HG03139 (cell line): ENCODE results near the gene PHIP.
A peak's percentile ranks its signal among the peaks of the same experiment; 100 is the strongest.
"Not testable (repeated sequence)": the region's sequence is repeated elsewhere in the genome, so short reads cannot be mapped to it uniquely, and the experiment has no call there.

Experiments used
- ATAC-seq: cut with Tn5 transposase; IDR thresholded peaks from one replicate; pipeline ENCODE4 v1.9.1; 2021; ENCODE audit not compliant: unreplicated experiment

The PHIP gene

DNA sequence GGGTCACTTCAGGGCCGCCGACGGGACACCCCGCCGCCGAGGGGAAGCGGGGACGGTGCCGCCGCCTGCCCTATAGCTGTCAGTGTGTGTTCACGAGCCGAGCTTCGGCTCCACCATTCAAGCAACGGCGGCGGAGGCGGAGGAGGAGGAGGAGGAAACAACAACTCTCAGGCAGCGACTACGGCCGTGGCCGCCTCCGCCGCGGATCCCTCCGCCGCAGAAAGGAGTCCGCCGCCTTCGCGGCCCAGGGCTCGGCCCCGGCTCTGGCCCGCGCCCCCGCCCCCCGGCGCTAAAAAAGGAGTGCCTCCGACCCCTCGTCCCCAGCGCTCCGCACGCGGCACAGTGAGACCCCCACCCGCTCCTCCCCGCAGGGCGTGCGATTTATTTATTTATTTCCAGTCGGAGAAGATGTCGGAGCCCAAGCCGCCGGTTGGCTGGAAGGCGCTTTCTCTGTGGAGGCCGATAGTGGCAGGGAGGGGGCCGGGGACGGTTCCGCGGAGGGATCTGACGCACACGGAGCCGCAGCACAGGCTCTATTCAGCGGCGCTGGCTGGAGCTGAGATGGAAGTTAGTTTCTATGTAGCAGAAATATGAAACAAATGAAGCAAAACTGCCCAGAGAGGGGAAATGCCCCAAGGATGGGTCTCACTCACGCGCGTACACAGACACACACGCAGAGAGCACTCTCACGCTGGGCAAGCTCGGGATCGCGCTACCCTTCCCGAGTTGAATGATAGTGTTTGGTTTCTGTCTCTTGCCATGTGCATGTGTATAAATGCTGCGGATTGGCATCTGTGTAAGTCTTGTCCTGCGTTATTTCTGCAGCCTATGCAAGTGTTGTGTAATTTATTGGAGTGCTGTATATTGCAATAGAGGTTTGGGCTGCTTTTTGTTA, at the start of gene PHIP:
PHIP (minus strand) TSS at position 180 of the 895 bp plus-strand sequence. CDS start 186 bp downstream, outside the sequence.
- ATAC-seq = peak; percentile 62

DNA sequence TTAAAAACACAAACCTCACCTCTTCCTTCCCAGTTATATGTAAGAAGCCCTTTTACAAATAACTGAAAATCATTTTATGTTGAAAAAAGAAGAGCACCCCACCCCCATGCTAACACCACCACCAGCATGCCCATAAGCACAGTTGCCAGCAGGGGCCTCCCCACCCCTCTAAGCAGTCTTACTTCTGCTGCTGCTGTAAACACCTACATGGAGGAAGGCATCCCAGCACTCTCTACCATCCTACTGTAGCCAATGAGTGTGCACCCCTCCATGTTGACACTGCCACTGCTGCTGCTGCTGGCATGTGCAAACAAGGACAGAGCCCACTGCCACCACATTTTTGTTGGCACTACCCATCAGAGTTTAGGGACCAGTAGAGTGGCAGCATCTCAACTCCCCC, 49.6 kb upstream of the PHIP start:
- no peak for ATAC-seq

DNA sequence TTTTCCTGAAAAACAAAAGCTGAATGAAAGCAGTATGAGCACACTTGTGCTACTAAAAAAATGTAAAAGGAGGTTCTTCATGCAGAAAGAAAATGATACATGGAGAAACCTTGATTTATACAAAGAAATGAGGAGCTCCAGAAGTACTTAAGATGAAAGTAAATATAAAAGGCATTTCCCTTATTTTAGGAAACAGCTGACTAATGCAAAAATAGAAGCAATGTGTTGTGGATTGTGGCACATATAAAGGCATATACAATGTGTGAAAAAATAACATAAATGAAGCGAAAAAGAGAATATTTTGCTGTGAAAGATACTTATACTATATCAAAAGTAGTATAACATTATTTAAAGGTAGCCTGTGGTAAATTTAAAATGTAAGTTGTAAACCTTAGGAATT, 41.2 kb upstream of the PHIP start:
- no peak for ATAC-seq

DNA sequence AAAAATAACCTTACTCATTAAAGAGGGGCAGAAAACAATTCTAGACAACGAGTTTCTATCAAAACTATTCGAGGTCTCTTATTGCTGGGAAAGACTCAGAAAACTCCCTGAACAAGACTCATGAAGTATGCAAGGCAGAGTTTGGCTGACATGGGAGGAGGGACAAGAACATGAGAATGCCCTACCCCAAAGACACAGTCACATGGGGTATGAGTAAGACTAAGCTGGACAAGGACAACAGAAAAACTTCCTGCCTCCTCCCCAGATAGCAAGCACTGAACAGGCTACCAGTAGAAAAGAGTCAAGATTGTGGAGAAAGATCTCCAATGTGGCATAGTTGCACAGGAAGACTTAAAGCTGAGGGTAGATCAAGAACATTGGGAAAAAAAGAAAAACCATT, 39.7 kb upstream of the PHIP start:
- ATAC-seq = no peak

DNA sequence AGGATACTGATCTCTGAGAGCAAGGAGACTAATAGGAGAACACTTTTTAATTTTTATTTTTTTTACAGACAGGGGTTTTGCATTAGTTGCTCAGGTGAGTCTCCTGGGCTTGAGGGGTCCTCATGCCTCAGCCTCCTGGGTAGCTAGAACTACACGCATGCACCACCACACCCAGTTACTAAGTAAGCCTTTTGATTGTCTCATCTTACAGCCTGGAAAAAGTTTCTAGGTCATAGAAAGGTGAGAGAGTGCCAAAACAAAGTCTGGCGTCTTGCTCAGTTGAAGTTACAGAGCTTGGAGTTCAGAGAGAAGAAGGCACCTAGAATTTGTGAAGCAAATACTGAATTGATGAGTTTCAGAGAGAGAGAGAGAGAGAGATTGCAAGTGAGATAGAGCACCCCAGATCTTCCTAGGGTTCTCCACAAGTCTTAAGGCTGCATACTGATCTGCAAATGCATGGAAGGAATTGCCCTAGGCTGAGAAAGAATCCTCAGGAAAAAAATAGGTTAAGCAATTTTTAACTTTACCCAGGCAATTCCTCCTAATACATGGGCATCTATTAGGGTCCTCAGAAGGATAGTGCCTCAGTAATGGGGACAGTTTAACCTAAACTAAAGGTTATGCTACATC, 37.6 kb upstream of the PHIP start:
- no peak for ATAC-seq

DNA sequence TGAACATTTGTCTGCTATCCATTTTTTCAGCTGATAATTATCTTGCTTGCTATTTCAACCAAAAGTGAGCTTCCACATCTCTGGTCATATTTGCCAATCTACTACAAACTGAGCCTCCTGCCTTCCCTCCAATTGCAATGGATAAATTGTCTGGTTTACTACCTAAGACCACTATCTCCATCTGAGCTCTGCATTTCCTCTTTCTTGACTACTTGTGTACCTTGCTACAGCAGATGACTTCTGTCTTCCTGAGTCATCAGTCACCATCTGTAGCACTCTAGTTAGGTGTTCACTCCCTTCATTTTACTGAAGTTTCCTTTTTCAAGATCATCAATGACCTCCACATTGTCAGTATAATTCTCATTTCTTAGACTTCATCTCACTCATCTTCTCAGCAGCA, 33.5 kb upstream of the PHIP start:
- ATAC-seq = no peak

DNA sequence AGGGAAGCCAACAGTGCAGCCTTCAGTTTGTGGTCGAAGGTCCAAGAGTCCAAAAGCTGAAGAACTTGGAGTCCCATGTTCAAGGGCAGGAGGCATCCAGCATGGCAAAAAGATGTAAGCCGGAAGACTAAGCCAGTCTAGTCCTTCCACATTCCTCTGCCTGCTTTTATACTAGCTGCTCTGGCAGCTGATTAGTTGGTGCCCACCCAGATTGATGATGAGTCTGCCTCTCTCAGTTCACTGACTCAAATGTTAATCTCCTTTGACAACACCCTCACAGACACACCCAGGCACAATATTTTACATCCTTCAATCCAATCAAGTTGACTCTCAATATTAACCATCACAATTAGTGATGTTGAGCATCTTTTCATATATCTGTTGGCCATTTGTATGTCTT, 23.1 kb upstream of the PHIP start:
- no peak for ATAC-seq

DNA sequence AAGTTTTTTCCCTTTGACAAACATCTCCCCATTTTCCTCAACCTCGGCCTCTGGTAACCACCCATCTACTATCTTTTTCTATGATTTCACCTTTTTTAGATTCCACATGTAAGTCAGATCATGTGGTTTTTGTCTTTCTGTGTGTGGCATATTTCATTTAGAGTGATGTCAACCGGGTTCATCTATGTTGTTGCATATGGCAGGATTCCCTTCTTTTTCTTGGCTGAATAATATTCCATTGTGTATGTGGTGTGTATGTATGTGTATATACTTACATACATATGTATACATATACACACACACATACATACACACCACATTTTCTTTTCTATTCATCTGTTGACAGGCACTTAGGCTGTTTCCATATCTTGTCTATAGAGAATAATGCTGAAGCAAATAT, 22.2 kb upstream of the PHIP start:
- ATAC-seq = no peak

DNA sequence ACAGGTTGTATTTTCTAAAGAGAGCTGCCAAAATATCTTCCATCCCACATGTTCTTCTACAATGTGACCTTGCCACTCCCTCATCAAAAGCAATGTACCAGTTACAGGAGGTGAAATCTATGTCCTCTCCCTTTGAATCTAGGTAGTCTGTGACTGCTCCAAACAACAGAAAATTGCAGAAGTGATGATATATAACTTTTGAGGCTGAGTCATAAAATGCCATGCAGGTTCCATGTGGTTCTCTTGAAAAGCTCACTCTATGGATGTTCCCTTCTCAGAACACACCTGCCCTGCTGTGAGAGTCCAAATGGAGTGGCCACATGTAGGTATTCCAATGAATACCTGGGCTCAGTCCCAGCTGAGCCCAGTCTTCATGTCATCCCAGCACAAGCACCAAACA, 16.9 kb upstream of the PHIP start:
- no peak for ATAC-seq

DNA sequence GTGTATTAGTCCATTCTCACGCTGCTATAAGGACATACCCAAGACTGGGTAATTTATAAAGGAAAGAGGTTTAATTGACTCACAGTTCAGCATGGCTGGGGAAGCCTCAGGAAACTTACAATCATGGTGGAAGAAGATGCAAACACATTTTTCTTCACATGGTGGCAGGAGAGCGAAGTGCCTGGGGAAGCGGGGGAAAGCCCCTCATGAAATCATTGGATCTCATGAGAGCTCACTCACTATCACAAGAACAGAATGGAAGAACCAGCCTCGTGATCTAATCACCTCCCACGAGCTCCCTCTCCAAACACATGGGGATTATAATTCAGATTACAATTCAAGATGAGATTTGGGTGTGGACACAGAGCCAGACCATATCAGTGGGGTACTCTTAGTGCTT, 13.7 kb upstream of the PHIP start:
- not testable (repeated sequence) for ATAC-seq

DNA sequence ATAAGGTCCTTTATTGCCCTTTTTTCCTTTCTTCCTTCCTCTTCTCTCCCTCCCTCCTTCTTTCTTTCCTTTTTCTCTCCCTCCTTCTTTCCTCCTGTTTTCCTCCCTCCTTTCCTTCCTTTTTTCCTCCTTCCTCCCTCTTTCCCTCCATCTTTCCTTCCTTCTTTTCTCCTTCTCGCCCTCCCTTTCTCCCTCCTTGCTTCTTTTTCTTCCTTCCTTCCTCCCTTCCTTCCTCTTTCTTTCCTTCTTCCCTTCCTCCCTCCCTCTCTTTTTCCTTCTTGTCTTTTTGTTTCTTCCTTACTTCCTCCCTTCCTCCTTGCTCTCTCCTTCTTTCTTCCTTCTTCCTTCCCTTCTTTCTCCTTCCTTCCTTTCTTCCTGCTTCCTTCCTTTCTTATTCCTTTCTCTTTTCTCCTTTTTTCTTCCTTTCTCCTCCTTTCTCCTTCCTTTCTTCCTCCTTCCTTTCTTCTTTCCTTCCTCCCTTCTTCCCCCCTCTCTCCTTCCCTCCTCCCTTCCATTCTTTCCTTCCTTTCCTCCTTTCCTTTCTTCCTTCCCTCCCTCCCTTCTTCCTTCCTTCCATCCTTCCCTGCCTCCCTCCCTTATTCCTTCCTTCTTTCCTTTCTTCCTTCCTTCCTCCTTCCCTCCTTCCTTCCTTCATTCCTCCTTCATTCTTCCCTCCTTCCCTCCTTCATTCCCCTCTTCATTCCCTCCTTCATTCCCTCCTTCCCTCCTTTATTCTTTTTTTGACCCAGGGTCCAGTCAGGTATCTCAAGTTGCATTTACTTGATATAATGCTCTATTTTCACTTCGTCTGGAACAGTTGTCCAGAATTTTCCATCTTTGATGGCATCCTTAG, 11.7 kb upstream of the PHIP start:
- no peak for ATAC-seq

DNA sequence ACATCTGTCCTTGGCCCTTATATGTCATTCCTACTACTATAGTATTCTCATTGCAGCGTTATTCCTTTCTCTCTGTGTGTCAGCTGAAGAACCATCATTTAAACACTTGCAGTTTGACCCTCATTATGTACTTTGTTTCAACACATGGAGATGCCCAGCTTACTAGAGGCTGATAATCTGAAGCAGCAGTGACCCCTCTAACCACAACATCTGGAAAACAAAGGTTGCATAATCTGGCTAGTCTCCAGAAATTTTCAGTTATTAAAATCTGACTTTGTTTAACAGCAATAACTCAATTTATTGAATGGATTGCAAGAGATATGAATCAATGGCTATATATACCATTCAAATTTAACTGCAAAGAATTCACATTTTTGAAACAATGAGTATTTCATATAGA, 6.6 kb upstream of the PHIP start:
- ATAC-seq = no peak

DNA sequence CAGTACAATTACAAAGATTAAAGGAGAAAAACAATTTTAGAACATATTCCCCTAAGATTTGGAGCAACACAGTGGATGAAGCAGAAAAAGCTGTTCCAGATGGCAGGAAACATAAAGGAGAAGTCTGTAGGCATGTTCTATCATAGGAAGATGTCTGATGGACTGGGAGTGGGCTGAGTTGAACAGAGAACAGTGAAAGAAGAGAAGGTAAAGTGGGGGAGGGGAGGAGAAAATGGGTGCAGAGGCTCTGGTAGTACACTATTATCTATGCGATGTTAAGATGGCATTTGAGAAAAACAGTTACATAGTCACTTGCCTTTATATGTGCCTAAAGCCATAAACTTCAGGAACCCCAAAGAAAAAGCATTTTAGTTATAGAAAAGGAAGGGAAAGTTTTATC, 4.2 kb upstream of the PHIP start:
- no peak for ATAC-seq

DNA sequence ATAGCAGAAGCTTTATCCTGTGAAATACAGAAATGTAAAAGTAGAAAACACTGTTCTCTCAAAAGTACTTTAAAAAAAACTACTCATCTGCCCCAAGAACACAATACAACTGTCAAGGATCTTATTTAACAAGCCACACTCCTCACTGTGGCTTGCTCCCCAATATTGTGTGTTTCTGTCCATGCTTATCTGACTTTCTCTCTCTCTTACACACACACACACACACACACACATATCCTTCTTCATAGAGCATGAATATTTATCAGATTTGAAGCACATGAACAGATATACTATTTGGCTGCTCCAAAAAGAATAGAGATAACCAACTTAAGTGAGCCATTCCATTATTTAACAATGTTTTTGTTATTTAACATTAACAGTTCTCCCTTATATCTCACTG, 3.6 kb upstream of the PHIP start:
- no peak for ATAC-seq

DNA sequence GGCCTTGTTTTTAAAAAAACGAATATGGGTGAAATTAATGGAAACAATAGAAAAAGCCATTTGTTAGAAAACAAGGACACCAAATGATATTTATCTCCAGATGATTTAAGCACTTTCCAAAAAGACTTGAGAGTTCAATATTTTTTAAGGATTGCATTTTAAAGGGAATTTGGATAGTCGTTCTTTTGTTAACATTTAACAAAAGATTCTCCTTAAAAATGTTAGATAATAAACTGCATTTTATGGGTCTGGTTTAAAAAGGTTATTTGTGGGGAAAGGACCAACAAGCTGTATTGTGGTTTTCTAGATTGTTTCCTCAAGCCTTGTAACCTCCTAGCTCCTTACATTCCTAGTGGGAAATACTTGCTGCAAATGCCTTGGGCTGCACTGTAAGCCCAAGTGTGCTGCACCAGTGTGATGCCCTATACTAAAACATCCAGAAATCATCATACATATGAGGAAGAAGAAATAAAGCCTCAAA, 1.5 kb upstream of the PHIP start:
- no peak for ATAC-seq

DNA sequence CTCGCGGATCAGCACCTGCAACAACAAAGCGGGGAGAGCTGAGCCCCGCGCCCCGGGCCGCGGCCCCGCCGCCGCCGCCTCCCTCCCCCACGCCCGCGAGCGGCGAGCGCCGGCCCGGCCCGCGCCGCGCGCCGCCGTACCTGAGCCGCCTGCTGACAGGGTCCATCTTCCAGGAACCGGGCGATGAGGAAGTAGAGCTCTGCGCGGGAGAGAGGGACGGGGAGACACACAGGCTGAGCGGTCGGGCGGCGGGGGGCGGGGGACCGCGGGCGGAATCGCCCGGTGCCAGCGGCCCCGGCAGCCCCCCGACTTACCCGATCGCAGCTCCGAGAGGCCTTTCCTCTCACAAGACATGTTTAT, 359 bp downstream of the PHIP start:
- ATAC-seq = peak; percentile 21

DNA sequence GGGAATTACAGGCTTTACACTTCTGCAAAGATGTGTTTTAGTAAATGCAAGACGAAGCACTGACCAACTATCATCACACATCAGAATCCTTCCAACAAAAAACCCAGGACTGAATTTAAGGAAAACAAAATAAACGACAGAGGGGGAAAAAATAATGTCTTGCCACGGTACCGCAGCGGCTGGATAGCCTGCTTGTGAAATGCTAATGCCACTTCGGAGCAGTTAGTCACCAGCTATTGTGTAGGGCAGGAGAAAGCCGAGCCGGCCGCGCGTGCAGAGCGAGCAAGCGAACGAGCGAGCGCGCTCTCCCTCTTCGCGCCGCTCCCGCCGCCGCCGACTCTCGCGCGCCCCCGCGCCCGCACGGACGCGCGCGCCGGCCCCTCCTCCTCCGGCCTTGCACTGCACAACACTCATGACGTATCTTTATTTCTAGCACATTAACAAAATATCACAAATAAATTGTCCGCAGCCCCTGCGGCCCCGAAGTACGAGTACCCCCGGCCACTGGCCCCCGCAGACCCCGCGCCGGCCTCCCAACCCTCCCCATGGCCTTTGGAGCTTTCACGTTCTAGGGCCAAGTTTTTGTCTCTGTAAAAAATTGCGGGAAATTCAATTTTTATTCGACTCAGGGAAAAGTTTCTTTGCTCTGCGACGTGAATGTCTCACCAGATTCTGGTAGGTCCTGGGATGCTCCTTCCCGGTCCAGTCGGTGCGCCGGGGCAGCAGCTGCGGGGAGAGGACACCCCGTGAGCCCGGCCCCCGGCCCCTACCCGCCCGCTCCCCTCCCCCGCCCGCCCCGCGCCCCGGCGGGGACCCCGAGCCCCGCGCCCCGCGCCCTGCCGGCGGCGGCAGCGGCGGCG, 1.0 kb downstream of the PHIP start:
- ATAC-seq = peak; percentile 49

DNA sequence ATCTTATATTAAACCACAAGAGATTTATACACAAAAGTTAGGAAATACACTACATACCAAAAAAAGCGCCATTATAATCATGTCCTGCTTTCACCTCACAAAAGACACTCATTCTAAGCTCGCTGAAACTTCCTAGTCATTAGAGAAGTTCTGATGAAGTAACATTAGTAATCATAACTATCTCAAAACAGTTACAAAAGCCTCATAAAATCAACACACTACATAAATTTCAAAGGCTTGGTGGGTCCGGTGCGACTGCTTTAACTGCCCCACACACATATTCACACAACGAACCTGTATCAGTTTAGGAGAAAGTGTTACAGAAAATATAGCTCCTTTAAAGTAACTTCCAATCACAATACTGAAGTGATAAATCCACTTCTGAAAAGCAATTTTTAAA, 1.9 kb downstream of the PHIP start:
- no peak for ATAC-seq

DNA sequence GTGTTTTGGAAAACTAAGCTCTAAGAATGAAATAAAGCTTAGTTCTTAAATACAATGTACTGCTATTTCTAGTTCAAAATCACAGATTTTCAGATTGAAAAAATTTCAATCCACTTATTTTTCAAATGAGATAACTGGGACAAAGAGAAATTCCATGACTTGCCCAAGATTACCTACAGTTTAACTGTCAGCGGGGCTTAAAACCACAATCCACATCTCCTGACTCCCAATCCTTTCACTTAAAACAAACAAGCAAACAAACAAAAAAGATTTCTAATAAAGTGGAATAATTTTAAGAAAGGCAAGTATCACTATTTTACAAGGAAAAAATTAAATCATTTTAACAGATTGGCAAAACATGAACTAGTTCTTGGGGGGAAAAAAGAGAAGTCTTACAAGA, 4.2 kb downstream of the PHIP start:
- no peak for ATAC-seq

DNA sequence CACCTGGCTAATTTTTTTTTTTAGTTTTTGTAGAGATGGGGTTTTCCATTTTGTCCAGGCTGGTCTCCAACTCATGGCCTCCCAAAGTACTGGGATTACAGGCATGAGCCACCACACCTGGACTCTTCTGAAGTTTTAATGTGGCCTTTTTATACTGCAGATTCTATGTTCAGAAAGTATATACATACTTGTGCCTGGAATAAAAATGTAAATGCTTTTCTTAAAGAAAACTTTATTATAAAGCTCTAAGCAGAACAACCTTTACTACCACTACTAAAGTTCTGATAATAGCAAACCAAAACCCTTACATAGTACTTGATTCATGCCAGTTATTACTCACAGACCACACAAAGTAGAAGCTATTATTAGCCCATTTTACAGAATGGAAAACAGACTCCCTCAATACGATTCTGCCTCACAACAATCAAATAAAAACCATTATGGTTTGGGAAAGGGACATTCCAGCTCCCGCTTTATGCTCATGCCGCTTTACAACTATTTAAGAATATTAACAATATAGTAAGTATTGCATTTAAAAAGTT, 5.3 kb downstream of the PHIP start:
- ATAC-seq = no peak
